G401 (cell line): ENCODE measurements around the gene NFU1. TPM values are rescaled to one million over a fixed set of nuclear protein-coding genes. Genes with fewer than 3 reads are reported as not detected.
A peak's percentile ranks its signal among the peaks of the same experiment; 100 is the strongest.

Experiments
- DNase-seq: peaks from one replicate; pipeline ENCODE4 v3.0.0-alpha.2; 2015; ENCODE audit warnings: low spot score
- in situ Hi-C: cut with HindIII; loops from 2 replicates; pipeline ENCODE4 v1.10.0; 2016; ENCODE audit warnings: low sequenced_read_pairs, mixed read lengths
- total RNA-seq: library from RNA; depleted of rRNA; stranded (reverse); fragments of >200 nt; shearing (Covaris generic); gene quantifications from 2 replicates; pipeline ENCODE4 v1.2.3, GENCODE V29; 2014

The NFU1 gene
- total RNA-seq, 1 experiment from 2014 or later = 70.7 TPM

GRCh38 chr2:69393963-69394362 is 43.3 kb downstream of the NFU1 start:
- in situ Hi-C loops = no loop called here
- no peak for DNase-seq

- in situ Hi-C loops = no loop called here
- no peak for DNase-seq
Observed at GRCh38 chr2:69390471-69390870, 46.8 kb downstream of the NFU1 start.

- in situ Hi-C loops = no loop called here
- DNase-seq = no peak
Observed at GRCh38 chr2:69390001-69390400, 47.2 kb downstream of the NFU1 start.

GRCh38 chr2:69389271-69389670 is 48.0 kb downstream of the NFU1 start:
- in situ Hi-C loops = no loop called here
- no peak for DNase-seq

GRCh38 chr2:69387770-69388481 is 49.3 kb downstream of the NFU1 start:
- peak; percentile 24 for DNase-seq
- in situ Hi-C loops = no loop called here

- peak; percentile 93 for DNase-seq
Observed at GRCh38 chr2:69386789-69387734, 50.2 kb downstream of the NFU1 start, which contains the start of gene GFPT1. TSS of gene GFPT1 (minus strand) at chr2:69387227. CDS start at chr2:69387071, 156 bp downstream.

GRCh38 chr2:69386360-69386759 is 50.9 kb downstream of the NFU1 start:
- in situ Hi-C loops = no loop called here
- peak; percentile 9 for DNase-seq

More at GRCh38 chr2:69386789-69387734, 50.2 kb downstream of the NFU1 start, which contains the start of gene GFPT1:
- in situ Hi-C loops = no loop called here

- DNase-seq = peak; percentile 15
- in situ Hi-C loops = no loop called here
Observed at GRCh38 chr2:69385443-69386151, 51.6 kb downstream of the NFU1 start.

GRCh38 chr2:69384618-69385081 is 52.6 kb downstream of the NFU1 start:
- DNase-seq = no peak
- in situ Hi-C loops = no loop called here

- no peak for DNase-seq
- in situ Hi-C loops = no loop called here
Observed at GRCh38 chr2:69383176-69383812, 53.9 kb downstream of the NFU1 start.

GRCh38 chr2:69382547-69382946 is 54.7 kb downstream of the NFU1 start:
- DNase-seq = no peak
- in situ Hi-C loops = no loop called here

GRCh38 chr2:69381337-69381737 is 55.9 kb downstream of the NFU1 start:
- no peak for DNase-seq
- in situ Hi-C loops = no loop called here

GRCh38 chr2:69380072-69380917 is 56.9 kb downstream of the NFU1 start:
- in situ Hi-C loops = no loop called here

GRCh38 chr2:69376403-69376802 is 60.8 kb downstream of the NFU1 start:
- in situ Hi-C loops = no loop called here
- no peak for DNase-seq

More at GRCh38 chr2:69380072-69380917, 56.9 kb downstream of the NFU1 start:
- no peak for DNase-seq

- peak; percentile 29 for DNase-seq
Observed at GRCh38 chr2:69375494-69376353, 61.5 kb downstream of the NFU1 start.

GRCh38 chr2:69372767-69373166 is 64.5 kb downstream of the NFU1 start:
- no peak for DNase-seq
- in situ Hi-C loops = no loop called here

More at GRCh38 chr2:69375494-69376353, 61.5 kb downstream of the NFU1 start:
- in situ Hi-C loops = no loop called here

GRCh38 chr2:69369802-69370201 is 67.4 kb downstream of the NFU1 start:
- DNase-seq = no peak
- in situ Hi-C loops = no loop called here
